Stromal cell of bone marrow (primary cell): ENCODE results near the gene SLIT3.

Experiments
- DNase-seq: peaks from one replicate; pipeline ENCODE4 v3.0.0-alpha.2; 2012; ENCODE audit warnings: low read depth

The SLIT3 gene

DNA sequence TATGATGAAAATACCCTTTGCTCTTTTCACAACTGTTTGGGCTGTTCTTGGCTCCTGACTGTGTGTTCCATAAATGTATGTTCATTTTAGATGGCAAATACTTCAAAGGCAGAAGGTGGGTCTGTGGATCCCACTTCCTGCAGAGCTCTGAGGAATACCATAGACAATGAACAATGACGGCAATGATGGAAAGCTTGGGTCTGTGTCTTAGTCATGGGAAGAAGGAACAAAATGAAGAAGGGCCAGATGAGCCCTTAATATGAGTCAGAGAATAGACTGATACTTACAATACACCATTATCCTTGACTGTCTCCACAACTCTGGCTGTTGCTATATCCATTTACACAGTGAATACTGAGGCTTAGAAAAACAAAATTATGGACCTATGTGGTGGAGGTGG lies 126.0 kb downstream of the SLIT3 start:
- no peak for DNase-seq

DNA sequence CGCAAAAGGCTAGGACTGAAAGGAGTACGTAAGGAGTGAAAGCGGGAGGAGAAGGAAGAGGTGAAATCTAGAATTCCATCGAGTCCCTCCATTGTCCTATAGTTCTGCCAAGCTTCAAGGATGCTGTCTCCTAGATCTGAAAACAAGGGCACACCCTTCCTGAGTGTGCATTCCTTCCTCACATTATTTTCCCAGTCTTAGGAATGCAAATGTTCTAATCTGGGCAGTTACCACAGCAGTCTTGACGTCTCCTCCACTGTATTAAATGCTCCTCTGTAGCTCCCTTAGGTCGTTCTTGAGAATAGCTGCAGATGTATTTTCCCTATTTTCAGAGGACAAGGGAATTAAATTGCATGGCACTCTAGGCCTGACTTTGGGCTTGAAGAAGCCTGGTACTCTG lies 127.6 kb downstream of the SLIT3 start:
- DNase-seq, result no peak

DNA sequence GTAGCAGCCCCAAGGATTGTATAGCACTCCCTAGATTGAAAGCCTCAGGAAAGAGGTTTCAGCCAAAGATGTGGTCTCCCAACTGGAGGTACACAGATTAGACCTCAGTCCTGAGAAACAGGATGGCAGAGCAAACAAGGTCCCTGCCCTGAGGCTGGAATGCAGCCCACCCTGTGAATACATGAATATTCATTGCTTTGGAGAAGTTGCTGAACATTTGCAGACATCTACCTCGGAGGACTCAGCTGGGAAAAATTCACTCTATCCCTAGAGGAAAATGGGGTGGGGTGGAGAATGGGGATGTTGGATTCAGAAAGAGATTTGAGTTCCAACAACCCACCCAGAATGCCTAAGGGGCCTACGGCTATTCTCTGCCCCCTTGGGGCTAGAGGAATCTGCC lies 129.4 kb downstream of the SLIT3 start:
- DNase-seq, result no peak

DNA sequence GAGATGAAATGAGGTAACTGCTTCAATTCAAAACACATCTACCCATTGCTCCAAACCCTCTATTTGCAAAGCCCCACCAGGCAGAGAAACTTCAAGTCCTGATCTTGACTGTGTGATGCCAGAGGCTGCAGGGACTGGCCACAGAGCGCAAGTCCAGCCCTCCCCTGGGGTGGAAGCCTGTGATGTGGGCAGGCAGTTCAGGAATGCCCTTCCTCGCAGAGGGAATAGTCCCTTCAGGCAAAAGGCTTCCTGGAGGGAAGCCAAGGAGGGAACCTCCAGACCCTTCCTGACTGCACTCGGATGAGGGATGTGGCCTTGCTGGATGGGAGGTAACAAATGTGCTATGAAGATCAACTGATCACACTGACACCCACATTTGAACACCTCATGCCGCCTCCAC lies 131.2 kb downstream of the SLIT3 start:
- DNase-seq, result no peak

DNA sequence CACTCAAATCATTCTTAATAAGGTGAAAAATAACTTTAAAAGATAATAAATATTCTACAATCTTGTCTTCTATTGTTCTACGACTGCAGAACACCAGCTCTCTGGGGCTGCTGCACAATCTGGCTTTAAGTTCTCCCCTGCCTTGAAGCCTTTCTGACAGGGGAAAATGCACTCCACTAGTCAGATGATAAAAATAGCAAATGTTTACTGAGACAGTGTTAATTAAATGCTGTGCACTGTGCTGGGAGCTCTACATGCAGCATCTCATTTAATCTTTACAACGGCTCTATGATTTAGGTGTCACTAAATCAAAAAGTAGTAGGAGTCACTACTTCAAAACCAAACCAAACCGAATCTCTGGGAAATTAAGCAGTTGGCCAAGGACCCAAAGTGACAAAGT lies 132.7 kb downstream of the SLIT3 start:
- no peak for DNase-seq

DNA sequence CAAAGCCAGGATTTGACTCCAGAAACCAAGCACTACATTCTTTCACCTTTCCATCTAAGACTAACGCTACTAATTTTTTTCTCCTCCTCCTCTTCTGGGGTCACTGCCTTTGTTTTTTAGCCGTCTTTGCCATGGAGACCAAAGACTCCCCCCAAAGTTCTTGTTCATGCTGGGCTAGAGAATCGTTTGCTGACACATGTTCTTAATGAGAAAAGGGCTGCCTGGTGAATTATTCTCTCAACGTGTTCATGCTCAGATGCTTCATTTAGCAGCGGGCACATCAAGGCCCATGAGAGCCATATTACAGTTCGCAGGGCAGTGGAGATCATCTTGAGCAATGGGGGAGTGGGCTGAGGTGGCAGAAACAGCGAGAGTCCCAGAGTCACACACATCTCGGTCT lies 134.9 kb downstream of the SLIT3 start:
- DNase-seq, result no peak

DNA sequence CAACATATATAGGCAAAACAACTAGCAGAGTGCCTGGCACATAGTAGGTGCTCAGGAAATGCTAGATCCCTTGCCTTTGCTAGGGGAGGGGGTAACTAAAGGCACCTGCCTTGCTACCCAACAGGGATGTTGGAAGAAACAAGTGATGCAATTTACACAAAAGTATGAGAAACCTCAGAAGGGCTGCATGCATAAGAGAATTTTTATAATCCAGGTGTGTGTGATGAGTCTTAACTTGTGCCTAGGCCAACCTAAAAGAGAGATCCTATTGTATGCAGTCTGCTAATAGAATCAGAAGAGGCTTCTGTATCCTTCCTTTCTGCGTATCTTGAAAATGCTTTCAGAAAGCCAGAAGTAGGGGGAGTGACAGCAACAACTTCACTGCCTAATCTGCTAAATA lies 135.9 kb downstream of the SLIT3 start:
- no peak for DNase-seq

DNA sequence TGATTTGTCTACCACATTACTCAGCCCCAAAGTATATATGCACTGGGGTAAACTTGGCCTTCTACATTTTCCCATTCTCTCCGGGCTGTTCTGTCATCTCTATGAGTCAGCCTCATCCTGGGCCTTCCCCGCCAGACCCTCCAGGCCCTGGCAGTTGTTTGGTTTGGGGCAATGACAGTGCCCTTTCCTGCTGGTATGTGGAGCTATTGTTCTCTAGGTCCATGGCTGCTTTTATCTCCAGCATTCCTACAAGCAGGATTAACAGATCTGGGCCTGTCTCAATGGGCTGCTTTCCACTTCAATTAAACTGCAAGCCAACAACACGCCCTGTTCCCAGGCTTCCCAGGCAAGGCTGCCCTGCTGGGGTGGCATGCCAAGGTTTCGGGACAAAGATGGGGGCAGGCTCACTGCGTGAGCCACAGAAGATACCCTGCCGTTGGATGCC lies 136.4 kb downstream of the SLIT3 start:
- peak; percentile 52 for DNase-seq

DNA sequence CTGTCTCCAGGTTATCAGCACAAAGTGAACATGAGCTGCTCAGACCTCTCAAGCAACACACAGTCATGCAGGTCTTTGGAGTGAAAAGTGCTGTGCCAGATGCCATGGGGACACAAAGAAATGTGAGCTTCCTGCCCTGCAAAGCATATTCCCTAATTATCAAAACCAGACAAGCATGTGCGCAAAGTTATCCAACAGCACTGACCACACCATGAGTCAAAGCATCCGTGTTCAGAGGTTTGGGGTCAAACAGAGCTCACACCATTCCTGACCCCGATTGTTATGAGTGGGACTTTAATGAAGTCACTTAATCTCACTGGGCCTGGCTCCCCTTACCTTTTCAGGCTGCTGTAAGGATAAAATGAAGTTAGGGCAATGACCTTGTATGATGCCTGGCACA lies 138.5 kb downstream of the SLIT3 start:
- peak; percentile 38 for DNase-seq

DNA sequence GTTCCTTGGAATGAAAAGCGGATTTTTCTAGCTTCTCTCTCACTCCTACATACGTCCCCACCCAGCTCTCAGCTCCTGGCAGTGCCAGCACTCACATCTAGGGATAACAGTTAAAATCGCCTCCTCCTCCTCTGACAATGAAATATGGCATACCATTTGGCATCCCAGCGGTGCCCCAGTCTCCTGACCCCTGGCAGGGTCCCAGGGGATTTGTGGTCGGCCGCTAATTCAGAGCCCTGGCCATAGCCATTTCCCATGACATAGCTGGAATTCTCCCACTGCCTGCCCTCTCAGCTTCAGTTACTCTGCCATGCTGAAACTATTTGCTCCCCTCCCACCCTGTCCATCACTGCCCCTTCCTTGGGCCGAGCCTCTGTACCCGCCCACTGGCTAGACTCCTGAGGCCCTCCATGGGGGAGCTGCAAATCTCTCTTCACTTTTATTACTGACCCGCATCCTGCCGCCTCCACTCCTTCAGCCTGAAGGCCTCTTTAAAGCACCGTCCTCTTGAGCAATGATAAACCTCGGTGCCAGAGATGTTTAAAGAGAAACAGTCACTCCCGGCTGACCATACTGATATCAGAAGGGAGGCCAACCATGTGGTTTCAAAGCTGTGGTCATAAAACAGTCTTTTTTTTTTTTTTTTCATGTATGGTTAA lies 139.8 kb downstream of the SLIT3 start:
- DNase-seq, result peak; percentile 96

DNA sequence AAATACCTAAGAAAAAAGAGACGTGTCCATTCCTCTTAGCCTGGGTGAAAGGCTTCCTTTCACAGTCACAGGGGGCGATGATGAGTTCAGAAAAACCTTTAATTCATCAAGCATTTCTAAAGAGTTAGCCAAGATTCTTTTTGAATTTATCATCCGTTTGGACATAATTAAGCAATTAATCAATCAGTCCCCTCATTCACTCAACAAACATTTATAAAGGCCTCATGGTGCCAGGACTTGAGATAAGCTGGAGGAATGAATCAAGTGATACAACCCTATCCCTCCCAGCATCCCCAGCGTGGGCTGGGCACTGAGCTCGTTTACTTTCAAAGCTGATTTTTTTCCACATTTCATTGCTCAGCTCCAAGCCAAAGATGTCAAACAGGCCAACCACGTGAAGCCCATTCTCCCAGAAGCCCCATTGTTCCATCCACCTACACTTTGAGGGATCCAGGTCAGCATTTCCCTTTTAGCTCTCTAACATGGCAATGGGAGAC lies 140.5 kb downstream of the SLIT3 start:
- peak; percentile 35 for DNase-seq

DNA sequence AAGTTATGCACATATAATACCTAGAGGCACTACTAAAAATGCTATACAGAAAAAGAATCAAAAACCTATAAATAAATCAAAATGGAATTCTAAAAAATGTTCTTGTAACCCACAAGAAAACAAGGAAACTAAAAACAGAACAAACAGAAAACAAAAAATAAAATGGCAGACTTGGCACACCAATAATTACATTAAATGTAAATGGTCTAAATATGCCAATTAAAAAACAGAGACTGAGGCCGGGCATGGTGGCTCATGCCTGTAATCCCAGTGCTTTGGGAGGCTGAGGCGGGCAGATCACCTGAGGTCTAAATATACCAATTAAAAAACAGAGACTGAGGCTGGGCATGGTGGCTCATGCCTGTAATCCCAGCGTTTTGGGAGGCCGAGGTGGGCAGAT lies 142.2 kb downstream of the SLIT3 start:
- DNase-seq, result no peak

DNA sequence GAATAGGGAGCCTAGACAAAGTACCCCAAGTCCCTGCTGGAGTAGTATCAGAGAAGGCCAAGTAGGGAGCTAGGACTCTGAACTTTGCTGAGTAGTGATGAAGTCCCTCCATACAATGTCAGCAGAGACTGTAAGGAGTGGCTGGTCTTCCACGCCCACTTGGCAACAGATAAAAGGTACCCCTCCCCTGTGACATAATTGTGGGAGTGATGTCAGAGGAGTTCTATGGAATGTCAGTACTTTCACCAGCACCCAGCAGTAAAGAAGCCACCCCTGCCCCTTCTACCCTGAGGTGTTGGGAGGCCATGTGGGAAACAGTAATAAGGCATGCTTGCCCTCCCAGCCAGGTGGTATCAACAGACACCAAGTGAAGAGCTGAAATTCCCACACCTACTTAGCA lies 143.9 kb downstream of the SLIT3 start:
- DNase-seq, result no peak

DNA sequence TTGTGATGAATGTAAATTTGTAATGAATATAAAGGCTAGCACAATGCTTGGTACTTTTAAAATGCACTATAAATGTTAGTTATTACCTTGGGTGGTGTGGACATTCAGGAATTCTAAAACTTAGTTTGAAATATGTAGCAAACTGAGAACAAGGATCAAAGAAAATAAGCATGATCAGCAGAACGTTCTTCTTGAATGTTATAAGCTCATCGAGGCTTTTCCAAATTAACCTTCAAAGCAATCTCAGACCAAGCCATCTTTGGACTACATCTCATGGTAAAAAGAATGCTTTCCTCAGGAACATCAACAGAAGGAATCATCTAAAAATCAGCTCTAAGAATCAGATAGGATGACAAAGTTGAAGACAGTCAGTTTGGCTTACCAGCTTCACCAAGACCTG lies 146.3 kb downstream of the SLIT3 start:
- no peak for DNase-seq

DNA sequence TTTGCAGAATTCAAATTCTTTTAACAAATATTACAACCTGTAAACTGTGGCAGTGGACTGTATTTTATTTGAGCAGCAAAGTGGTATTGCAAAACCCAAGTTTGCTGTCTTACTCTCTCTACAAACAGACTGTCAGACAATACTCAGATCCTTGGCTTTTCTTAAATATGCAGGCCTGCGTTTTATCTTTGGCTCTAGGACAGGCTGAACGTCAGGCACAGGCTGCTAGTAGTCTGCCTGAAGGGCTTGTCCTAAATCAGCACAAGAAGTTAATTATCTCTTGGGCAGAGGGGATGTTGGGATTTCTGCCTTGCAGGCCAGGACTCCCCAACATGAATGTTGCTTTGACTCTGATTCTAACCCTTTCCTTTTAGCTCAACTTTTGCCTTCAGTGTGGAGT lies 147.5 kb downstream of the SLIT3 start:
- no peak for DNase-seq

DNA sequence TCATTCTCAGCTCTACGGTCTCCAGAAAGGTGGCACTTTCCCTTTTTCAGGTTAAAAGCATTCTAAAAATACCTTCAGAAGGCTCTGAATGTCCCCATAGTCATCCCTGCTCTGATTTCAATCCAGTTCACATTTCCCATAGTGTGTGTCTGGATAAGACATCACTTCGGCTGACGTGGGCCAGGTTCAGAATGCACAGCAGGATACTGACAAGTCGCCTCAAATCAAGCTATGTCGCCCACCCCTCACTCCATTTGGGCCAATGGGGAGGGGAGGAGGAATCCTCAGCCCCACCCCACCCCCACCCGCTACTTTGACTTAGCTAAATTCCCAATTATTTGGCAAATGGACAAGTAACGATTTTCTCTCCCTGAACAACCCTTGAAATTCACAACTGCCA lies 148.0 kb downstream of the SLIT3 start:
- DNase-seq, result no peak

DNA sequence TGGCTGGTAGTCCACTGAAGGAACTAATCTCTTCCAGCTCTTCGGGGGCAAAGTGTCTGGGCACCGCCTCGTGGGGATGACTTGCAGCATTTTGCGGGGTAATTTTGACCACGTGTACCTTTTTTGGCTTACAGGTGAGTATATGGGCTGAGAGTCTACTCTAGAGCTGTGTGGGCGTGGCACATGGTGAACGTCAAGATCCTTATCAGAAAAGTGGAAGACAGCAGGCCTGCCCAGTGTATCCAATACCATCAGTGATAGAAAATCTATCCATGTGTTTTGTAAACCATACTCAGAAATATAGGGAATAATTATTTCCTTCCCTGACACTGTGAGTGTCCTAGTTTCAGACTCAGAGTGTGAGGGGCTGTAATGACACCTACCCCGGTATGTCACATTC lies 148.5 kb downstream of the SLIT3 start:
- no peak for DNase-seq

DNA sequence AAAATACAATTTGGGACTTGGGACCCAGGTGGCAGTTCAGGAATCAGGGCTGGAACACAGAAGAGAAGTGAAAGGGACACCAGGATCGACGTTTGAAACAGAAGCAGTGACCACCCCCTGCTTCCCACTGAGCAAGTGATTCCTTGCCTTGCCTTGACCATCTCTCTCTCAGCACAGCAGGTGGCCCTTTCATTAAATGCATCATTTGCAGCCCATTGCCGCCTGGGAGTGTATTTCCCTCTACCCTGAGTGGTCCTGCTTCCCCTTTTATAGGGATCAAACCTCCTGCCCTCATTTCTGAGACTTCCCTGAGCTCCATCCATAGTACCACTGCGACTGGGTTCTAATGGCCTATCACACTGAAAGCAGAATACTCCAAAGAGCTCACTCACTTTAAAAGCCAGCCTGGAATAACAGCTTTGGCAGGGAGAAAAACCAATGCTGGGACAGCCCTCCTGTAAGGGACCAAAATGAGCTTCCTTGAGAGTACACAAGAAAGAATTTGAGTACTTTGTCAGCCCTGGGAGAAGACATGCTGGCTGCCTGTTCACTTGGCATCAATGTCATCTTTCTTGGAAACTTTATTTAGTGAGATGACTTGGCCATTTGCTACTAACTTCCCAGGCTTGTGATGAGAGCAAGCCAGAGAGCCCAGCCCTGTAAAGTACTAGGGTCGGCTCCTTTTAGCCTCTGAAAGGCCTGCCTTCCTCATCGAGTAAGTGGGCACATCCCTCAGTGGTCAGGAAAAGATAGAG lies 149.7 kb downstream of the SLIT3 start:
- no peak for DNase-seq

DNA sequence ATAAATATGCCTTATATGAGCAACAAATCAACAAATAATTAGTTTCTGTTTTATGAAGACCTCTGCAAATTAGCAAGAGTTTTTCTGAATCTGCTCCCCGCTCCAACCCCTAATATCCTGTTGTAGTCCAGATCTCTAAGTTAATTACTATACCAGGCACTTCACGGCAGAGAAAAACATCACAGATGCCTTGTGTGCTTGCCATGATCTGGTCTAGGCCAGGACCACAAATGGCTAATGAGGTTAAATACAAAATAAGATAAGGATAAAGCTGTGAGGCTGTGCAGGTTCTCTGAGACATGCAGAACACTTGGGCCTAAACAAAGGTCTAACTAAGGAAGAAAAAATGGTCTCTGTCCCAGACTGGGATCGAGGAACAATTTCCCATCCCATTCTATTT lies 150.8 kb downstream of the SLIT3 start:
- no peak for DNase-seq

DNA sequence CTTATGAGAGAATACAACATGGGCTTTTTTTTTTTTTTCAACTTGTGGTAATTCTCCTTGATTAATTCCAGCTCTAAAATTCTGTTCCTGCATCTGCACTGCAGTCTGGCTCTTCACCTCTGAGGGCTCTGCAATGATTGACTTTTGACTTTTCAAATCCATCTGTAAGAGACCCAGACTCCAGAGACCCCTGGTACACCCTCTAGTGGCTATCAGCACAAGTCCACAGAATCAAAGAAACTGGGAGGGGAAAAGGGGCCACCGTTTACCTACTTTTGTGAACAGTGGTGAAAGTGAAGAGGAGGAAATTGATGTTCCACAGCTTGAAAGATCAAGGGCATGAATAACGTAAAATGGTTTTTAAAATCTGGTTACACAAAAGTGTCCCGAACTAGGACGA lies 151.6 kb downstream of the SLIT3 start:
- DNase-seq, result no peak

DNA sequence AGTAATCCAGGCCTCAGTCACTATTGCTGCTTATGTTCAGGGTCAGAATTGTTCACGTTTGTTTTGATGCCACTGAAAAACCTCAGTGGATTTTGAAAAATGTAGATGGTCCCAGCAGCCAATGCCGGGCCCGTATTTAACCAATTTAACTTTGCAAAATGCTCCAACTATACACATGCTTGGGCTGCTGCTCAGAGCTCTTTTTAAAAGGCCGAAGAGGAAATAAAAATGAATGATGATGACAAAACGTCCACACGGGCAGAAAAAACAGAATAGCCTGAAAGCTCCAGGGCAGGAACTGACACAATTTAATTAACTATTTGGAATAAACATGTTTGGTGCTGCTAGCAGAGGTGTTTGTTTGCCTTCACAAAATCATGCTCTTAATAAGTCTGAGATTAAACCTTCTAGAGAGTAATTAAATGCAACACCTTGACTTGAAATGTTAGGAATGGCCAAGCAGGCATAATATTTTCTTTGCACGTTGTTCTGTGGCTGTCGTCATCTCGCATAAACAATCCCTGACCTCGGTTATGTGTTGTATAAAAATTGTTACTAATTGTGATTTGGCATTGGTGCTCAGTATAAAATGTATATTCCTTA lies 152.7 kb downstream of the SLIT3 start:
- no peak for DNase-seq

DNA sequence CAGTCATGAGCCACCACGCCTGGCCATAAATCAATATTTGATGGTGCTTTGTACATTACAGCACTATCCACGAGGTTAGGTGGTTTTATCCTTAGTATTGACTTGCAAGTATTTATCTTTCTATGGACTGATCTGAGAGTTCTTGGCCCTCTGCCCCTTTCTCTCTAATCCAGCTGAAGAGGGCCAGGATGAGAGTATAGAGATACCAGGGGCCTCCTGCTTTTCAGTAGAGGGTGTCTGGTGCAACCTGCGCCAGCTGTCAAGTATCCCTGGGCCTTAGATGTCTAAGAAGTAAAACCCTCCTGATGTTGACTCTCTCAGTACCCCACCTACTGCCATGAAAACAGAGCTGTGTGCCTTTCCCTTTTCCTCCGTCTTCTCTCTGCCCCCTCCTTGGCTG lies 153.4 kb downstream of the SLIT3 start:
- no peak for DNase-seq

DNA sequence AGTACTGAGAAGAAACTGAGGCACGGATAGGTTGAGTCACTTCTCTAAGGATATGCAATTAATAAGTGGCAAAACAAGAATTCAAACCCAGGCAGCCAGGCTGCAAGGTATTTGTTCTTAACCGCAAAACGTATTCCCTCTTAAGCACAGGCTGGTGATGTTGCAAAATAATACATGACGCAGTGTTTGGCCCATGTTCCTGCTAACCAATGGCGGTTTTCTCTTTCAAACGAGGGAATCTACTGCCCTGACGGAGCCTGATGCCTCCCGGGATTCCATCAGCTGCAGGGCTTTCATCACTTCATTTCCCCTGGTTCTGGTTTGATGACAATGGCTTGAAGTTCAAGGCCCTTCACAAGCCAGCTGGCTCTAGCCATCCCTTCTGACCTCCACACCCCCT lies 154.8 kb downstream of the SLIT3 start:
- DNase-seq, result peak; percentile 45
